OCI-LY1 (cell line): ENCODE data around the gene TASL.

Experiments
- H2AFZ ChIP-seq: fragments of 200-600 bp; sonication (generic), shearing (Covaris generic); 2 replicates; pipeline ENCODE4 v1.6.0; 2014; ENCODE audit warnings: antibody characterized with exemption, mild to moderate bottlenecking, low read length
- H3F3A ChIP-seq: fragments of 200-600 bp; sonication (generic), shearing (Covaris generic); 2 replicates; pipeline ENCODE4 v1.6.0; 2014; ENCODE audit warnings: mild to moderate bottlenecking, antibody characterized with exemption, low read length, moderate library complexity; ENCODE audit not compliant: insufficient read depth
- H3K27ac ChIP-seq: fragments of 200-600 bp; sonication (generic); 2 replicates; pipeline ENCODE4 v1.5.1; 2014; ENCODE audit warnings: low read length, mixed run types, mild to moderate bottlenecking, low read depth; ENCODE audit not compliant: poor library complexity, severe bottlenecking
- H3K27me3 ChIP-seq: fragments of 200-600 bp; sonication (generic); 2 replicates; pipeline ENCODE4 v1.6.0; 2014; ENCODE audit warnings: antibody characterized with exemption, mild to moderate bottlenecking, low read length, moderate library complexity; ENCODE audit not compliant: insufficient read depth
- H3K36me3 ChIP-seq: fragments of 200-600 bp; sonication (generic); 2 replicates; pipeline ENCODE4 v1.6.1; 2014; ENCODE audit warnings: mild to moderate bottlenecking, antibody characterized with exemption, low read length, moderate library complexity, mixed read lengths; ENCODE audit not compliant: insufficient read depth
- H3K4me1 ChIP-seq: fragments of 200-600 bp; sonication (generic); 2 replicates; pipeline ENCODE4 v1.5.1; 2014; ENCODE audit warnings: mild to moderate bottlenecking, low read length, moderate library complexity; ENCODE audit not compliant: insufficient read depth, severe bottlenecking
- H3K4me2 ChIP-seq: fragments of 200-600 bp; sonication (generic), shearing (Covaris generic); 2 replicates; pipeline ENCODE4 v1.6.1; 2014; ENCODE audit warnings: low read length
- H3K4me3 ChIP-seq: fragments of 200-600 bp; sonication (generic); 2 replicates; pipeline ENCODE4 v1.5.1; 2014; ENCODE audit warnings: low read length, low read depth, mild to moderate bottlenecking, mixed read lengths; ENCODE audit not compliant: poor library complexity, severe bottlenecking
- H3K79me2 ChIP-seq: fragments of 200-600 bp; shearing (Covaris generic); 2 replicates; pipeline ENCODE4 v1.6.1; 2016; ENCODE audit warnings: mixed run types, low read length, mixed read lengths; ENCODE audit not compliant: insufficient read depth
- H3K9ac ChIP-seq: fragments of 200-600 bp; sonication (generic), shearing (Covaris generic); 2 replicates; pipeline ENCODE4 v1.6.1; 2014; ENCODE audit warnings: mild to moderate bottlenecking, low read length, mixed read lengths
- H3K9me2 ChIP-seq: fragments of 200-600 bp; sonication (generic), shearing (Covaris generic); 2 replicates; pipeline ENCODE4 v1.6.1; 2014; ENCODE audit warnings: low read depth, mild to moderate bottlenecking, low read length, mixed read lengths
- H3K9me3 ChIP-seq: fragments of 200-600 bp; shearing (Covaris generic); 2 replicates; pipeline ENCODE4 v1.6.1; 2014; ENCODE audit warnings: low read length, mixed read lengths
- H4K20me1 ChIP-seq: fragments of 200-600 bp; sonication (generic), shearing (Covaris generic); 2 replicates; pipeline ENCODE4 v1.6.0; 2016; ENCODE audit warnings: mild to moderate bottlenecking, low read length; ENCODE audit not compliant: insufficient read depth
- EZH2 ChIP-seq: fragments of 200-600 bp; sonication (generic), shearing (Covaris generic); IDR thresholded peaks from 2 replicates; pipeline ENCODE4 v1.8.0; 2017; ENCODE audit warnings: borderline replicate concordance, mixed run types, mild to moderate bottlenecking, antibody characterized with exemption, low read length, moderate library complexity, mixed read lengths
- TF ChIP-seq, protein P1 (sequence below): fragments of 200-600 bp; sonication (generic), shearing (Covaris generic); IDR thresholded peaks from 2 replicates; pipeline ENCODE4 v1.5.1; 2017; ENCODE audit warnings: mild to moderate bottlenecking, antibody characterized with exemption, low read length, moderate library complexity, mixed read lengths

TASL gene

DNA sequence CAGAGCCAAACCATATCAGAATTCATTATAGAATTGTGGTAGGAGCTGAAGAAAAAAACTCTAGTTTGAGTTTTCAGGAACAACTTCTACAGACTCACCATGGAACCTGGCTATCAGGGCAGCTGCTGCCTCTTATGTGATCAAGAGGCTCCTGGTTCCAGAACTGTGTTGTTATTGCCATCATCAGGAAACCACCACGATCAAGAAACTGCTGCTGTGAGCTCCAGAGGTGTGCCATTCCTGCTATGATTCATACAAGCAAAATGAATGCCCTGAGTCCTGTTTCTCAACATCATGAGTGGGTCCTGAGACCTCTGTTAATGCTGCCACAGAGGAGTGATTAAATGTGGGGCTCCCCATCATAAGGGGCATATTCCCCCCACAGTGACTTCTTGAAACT, 43.7 kb downstream of the TASL start:
- H3K4me3 ChIP-seq = no peak overlapping the region
- H3K27ac ChIP-seq = no peak overlapping the region
- H3K9ac ChIP-seq = no peak overlapping the region
- no peak overlapping the region for H3K4me2 ChIP-seq
- H3K9me3 ChIP-seq = no peaks in the 10 kb centered on the region
- no peak overlapping the region for H2AFZ ChIP-seq
- H3K4me1 ChIP-seq = no peaks in the 10 kb centered on the region
- no peaks in the 10 kb centered on the region for H3K36me3 ChIP-seq
- no peaks in the 10 kb centered on the region for H3K27me3 ChIP-seq
- H3K9me2 ChIP-seq = no peaks in the 10 kb centered on the region
- no peaks in the 10 kb centered on the region for H4K20me1 ChIP-seq
- H3K79me2 ChIP-seq = no peaks in the 10 kb centered on the region
- H3F3A ChIP-seq = no peaks in the 10 kb centered on the region
- TF ChIP-seq, protein P1, sequence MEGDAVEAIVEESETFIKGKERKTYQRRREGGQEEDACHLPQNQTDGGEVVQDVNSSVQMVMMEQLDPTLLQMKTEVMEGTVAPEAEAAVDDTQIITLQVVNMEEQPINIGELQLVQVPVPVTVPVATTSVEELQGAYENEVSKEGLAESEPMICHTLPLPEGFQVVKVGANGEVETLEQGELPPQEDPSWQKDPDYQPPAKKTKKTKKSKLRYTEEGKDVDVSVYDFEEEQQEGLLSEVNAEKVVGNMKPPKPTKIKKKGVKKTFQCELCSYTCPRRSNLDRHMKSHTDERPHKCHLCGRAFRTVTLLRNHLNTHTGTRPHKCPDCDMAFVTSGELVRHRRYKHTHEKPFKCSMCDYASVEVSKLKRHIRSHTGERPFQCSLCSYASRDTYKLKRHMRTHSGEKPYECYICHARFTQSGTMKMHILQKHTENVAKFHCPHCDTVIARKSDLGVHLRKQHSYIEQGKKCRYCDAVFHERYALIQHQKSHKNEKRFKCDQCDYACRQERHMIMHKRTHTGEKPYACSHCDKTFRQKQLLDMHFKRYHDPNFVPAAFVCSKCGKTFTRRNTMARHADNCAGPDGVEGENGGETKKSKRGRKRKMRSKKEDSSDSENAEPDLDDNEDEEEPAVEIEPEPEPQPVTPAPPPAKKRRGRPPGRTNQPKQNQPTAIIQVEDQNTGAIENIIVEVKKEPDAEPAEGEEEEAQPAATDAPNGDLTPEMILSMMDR = no peak
- TF ChIP-seq EZH2 = no peak

GRCh38 chrX:30533266-30533665, 44.3 kb downstream of the TASL start:
- H3K79me2 ChIP-seq = no peaks in the 10 kb centered on the region
- H2AFZ ChIP-seq = no peak overlapping the region
- no peaks in the 10 kb centered on the region for H3K9me3 ChIP-seq
- H3K4me2 ChIP-seq = no peak overlapping the region
- H4K20me1 ChIP-seq = no peaks in the 10 kb centered on the region
- TF ChIP-seq, protein P1 = no peak
- no peak for TF ChIP-seq EZH2
- no peak overlapping the region for H3K9ac ChIP-seq
- H3K4me1 ChIP-seq = no peaks in the 10 kb centered on the region
- H3K4me3 ChIP-seq = no peak overlapping the region
- H3K27ac ChIP-seq = no peak overlapping the region
- H3K27me3 ChIP-seq = no peaks in the 10 kb centered on the region
- no peaks in the 10 kb centered on the region for H3K36me3 ChIP-seq
- no peaks in the 10 kb centered on the region for H3K9me2 ChIP-seq
- H3F3A ChIP-seq = no peaks in the 10 kb centered on the region

DNA sequence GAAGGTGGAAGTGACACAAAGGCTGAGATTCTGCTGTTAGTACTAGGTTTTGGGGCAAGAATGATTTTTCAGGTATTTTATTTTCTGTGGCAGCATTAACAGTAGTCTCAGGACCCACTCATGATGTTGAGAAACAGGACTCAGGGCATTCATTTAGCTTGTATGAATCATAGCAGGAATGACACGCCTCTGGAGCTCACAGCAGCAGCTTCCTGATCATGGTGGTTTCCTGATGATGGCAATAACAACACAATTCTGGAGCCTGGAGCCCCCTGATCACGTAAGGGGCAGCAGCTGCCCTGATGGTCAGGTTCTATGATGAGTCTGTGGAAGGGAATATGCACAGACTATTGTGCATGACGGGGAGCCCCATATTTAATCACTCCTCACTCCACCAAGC, 47.0 kb downstream of the TASL start:
- H3K36me3 ChIP-seq = no peaks in the 10 kb centered on the region
- no peaks in the 10 kb centered on the region for H3F3A ChIP-seq
- no peak overlapping the region for H3K27ac ChIP-seq
- no peak overlapping the region for H3K9ac ChIP-seq
- H3K4me2 ChIP-seq = no peak overlapping the region
- H3K9me2 ChIP-seq = no peaks in the 10 kb centered on the region
- H3K79me2 ChIP-seq = no peaks in the 10 kb centered on the region
- H3K9me3 ChIP-seq = no peaks in the 10 kb centered on the region
- TF ChIP-seq, protein P1 = no peak
- no peak for TF ChIP-seq EZH2
- H3K27me3 ChIP-seq = no peaks in the 10 kb centered on the region
- no peaks in the 10 kb centered on the region for H4K20me1 ChIP-seq
- H3K4me3 ChIP-seq = no peak overlapping the region
- no peaks in the 10 kb centered on the region for H3K4me1 ChIP-seq
- no peak overlapping the region for H2AFZ ChIP-seq
